ENCODE data around the gene OVOL2.

- TF ChIP-seq CTCF (IDR thresholded peaks at IDR 0.05): no peak
- no peak for TF ChIP-seq POLR2A (IDR thresholded peaks at IDR 0.05)
These were observed 51.0 kb downstream of the OVOL2 start for GRCh38 chr20:18006684-18007083.
